ENCODE data around the gene SLC13A5.

- TF ChIP-seq CTCF (IDR thresholded peaks at IDR 0.05; ENCODE audit: low read depth, low read length) (no peak), MYC (IDR thresholded peaks at IDR 0.05; ENCODE audit: low read depth, low read length) (no peak), POLR2A (IDR thresholded peaks at IDR 0.05; ENCODE audit: extremely low read depth, insufficient read length) (no peak)
These were observed 28.7 kb downstream of the SLC13A5 start for GRCh38 chr17:6684460-6684783.

Measured in NB4 (cell line).